HCT116 (cell line): Measurements from ENCODE around the gene IKZF3. TPM values are rescaled to one million over a fixed set of nuclear protein-coding genes. Genes with fewer than 3 reads are reported as not detected.

Source experiments
- ATAC-seq: fragments of 200-7000 bp; cut with Tn5 transposase; 2 replicates; pipeline ENCODE4 v1.9.1; 2020; ENCODE audit warnings: mild to moderate bottlenecking, moderate library complexity
- BruUV-seq: library from RNA; stranded (reverse); fragments of 400-500 nt; replicated peaks from 2 replicates; lab custom pipeline; 2021; lab: Mats Ljungman, UMichigan
- CTCF ChIA-PET: fragments of 300-600 bp; sonication (Branson Sonifier 250); formaldehyde crosslinking; loops from one replicate; lab custom pipeline; 2021; ENCODE audit warnings: antibody characterized with exemption; lab: Charles Lee
- POLR2A ChIA-PET: fragments of 300-600, 350-600 bp; sonication (Branson Sonifier 250); formaldehyde crosslinking; loops from one replicate; lab custom pipeline; 2021; ENCODE audit warnings: antibody characterized with exemption; lab: Charles Lee
- RAD21 ChIA-PET, 2 experiments: fragments of 300-600 bp; sonication (Branson Sonifier 250); formaldehyde crosslinking; loops; one replicate each; lab custom pipeline; 2023; ENCODE audit warnings: low total read pairs in 2 of 2; ENCODE audit not compliant: uncharacterized antibody in 2 of 2, unreplicated experiment in 2 of 2, low non-redundant PET in 1 of 2; lab: Charles Lee
- DNase-seq: peaks from one replicate; pipeline ENCODE4 v3.0.0-alpha.2; 2010; ENCODE audit warnings: low read depth, low spot score
- H2AFZ ChIP-seq: fragments of 200-600 bp; shearing (Covaris generic), sonication (generic); 2 replicates; pipeline ENCODE4 v1.6.1; 2017; ENCODE audit warnings: low read depth, mixed run types, mixed read lengths, antibody characterized with exemption, low read length; ENCODE audit not compliant: poor library complexity, severe bottlenecking
- H3K27ac ChIP-seq: 2 replicates; pipeline ENCODE4 v1.5.1; 2012; ENCODE audit warnings: low read depth, low read length
- H3K27me3 ChIP-seq: fragments of 200-600 bp; sonication (generic); 2 replicates; pipeline ENCODE4 v1.6.1; 2016; ENCODE audit warnings: mixed run types, low read length, mixed read lengths; ENCODE audit not compliant: insufficient read depth
- H3K36me3 ChIP-seq, 2 experiments: fragments of 200-500 bp in 1 of 2; fragments of 200-600 bp in 1 of 2; sonication (Bioruptor generic) in 1 of 2; sonication (generic) in 1 of 2; 2 replicates each; pipeline versions ENCODE4 v1.5.1 to v1.6.1; 2014 to 2016; ENCODE audit warnings: low read length in 2 of 2, inconsistent platforms in 1 of 2, mixed read lengths in 1 of 2, mixed run types in 1 of 2; ENCODE audit not compliant: insufficient read depth in 2 of 2, control insufficient read depth in 1 of 2
- H3K4me1 ChIP-seq, 2 experiments: fragments of 200-600 bp in 1 of 2; sonication (generic) in 1 of 2; 2 replicates each; pipeline versions ENCODE4 v1.5.1 to v1.6.1; 2012 to 2017; ENCODE audit warnings: low read length in 2 of 2, inconsistent platforms in 1 of 2, mild to moderate bottlenecking in 1 of 2, mixed read lengths in 1 of 2, mixed run types in 1 of 2, moderate library complexity in 1 of 2; ENCODE audit not compliant: insufficient read depth in 2 of 2, control insufficient read depth in 1 of 2
- H3K4me2 ChIP-seq: fragments of 200-600 bp; sonication (generic); 2 replicates; pipeline ENCODE4 v1.6.1; 2017; ENCODE audit warnings: mixed run types, low read length, mixed read lengths
- H3K4me3 ChIP-seq, 2 experiments: fragments of 200-600 bp in 1 of 2; sonication (generic) in 1 of 2; replicated peaks in 1 of 2; 2 replicates each; pipeline ENCODE4 v1.5.1; 2011 to 2016; ENCODE audit warnings: low read length in 2 of 2, control low read depth in 1 of 2, low read depth in 1 of 2, mild to moderate bottlenecking in 1 of 2, mixed read lengths in 1 of 2, mixed run types in 1 of 2
- H3K79me2 ChIP-seq: fragments of 200-600 bp; sonication (generic); 2 replicates; pipeline ENCODE4 v1.6.1; 2017; ENCODE audit warnings: mild to moderate bottlenecking, mixed run types, low read length, moderate library complexity, mixed read lengths; ENCODE audit not compliant: insufficient read depth
- H3K9ac ChIP-seq: fragments of 200-600 bp; sonication (generic); 2 replicates; pipeline ENCODE4 v1.6.1; 2016; ENCODE audit warnings: low read length, mixed read lengths
- H3K9me2 ChIP-seq: fragments of 200-600 bp; sonication (generic), shearing (Covaris generic); 2 replicates; pipeline ENCODE4 v1.6.1; 2017; ENCODE audit warnings: mixed run types, mild to moderate bottlenecking, moderate library complexity; ENCODE audit not compliant: insufficient read depth
- H3K9me3 ChIP-seq, 2 experiments: fragments of 200-500 bp in 1 of 2; fragments of 200-600 bp in 1 of 2; sonication (Bioruptor generic) in 1 of 2; sonication (generic) in 1 of 2; 2 replicates each; pipeline ENCODE4 v1.6.1; 2014 to 2017; ENCODE audit warnings: low read length in 2 of 2, mixed read lengths in 2 of 2, inconsistent platforms in 1 of 2, low read depth in 1 of 2, mild to moderate bottlenecking in 1 of 2, mixed run types in 1 of 2, moderate library complexity in 1 of 2; ENCODE audit not compliant: control insufficient read depth in 1 of 2, insufficient read depth in 1 of 2
- H4K20me1 ChIP-seq: fragments of 200-600 bp; sonication (generic), shearing (Covaris generic); 2 replicates; pipeline ENCODE4 v1.6.1; 2017; ENCODE audit warnings: mixed run types, mild to moderate bottlenecking, moderate library complexity; ENCODE audit not compliant: insufficient read depth
- EGR1 ChIP-seq: IDR thresholded peaks from 2 replicates; pipeline ENCODE4 v1.6.1; 2012; ENCODE audit warnings: low read depth
- EZH2phosphoT487 ChIP-seq: fragments of 200-600 bp; IDR thresholded peaks from 2 replicates; pipeline ENCODE4 v1.6.1; 2018; ENCODE audit warnings: antibody characterized with exemption, borderline replicate concordance
- FOSL1 ChIP-seq: IDR thresholded peaks from 2 replicates; pipeline ENCODE4 v1.6.1; 2012; ENCODE audit warnings: low read depth
- JUND ChIP-seq: IDR thresholded peaks from 2 replicates; pipeline ENCODE4 v1.6.1; 2012
- POLR2AphosphoS5 ChIP-seq: IDR thresholded peaks from 2 replicates; pipeline ENCODE4 v1.6.1; 2011; ENCODE audit warnings: mild to moderate bottlenecking, low read depth, low read length, moderate library complexity
- RAD21 ChIP-seq: IDR thresholded peaks from 2 replicates; pipeline ENCODE4 v1.6.1; 2012; ENCODE audit warnings: low read depth, mild to moderate bottlenecking
- SIN3A ChIP-seq: IDR thresholded peaks from 2 replicates; pipeline ENCODE4 v1.6.1; 2012; ENCODE audit warnings: low read depth
- SP1 ChIP-seq: IDR thresholded peaks from 2 replicates; pipeline ENCODE4 v1.6.1; 2012; ENCODE audit warnings: low read depth
- TCF7L2 ChIP-seq: IDR thresholded peaks from 2 replicates; pipeline ENCODE4 v1.7.0; 2011; ENCODE audit warnings: borderline replicate concordance, inconsistent platforms; ENCODE audit not compliant: insufficient read depth, insufficient read length; ENCODE audit errors: extremely low read depth
- YY1 ChIP-seq: IDR thresholded peaks from 2 replicates; pipeline ENCODE4 v1.6.1; 2011; ENCODE audit warnings: low read length, low read depth, moderate library complexity, mild to moderate bottlenecking; ENCODE audit not compliant: insufficient replicate concordance; ENCODE audit errors: extremely low read depth
- ZNF274 ChIP-seq: fragments of 200-500 bp; sonication (Bioruptor generic); IDR thresholded peaks from 2 replicates; pipeline ENCODE4 v1.6.1; 2014; ENCODE audit warnings: mild to moderate bottlenecking, low read depth, low read length, inconsistent platforms
- intact Hi-C: fragments of 100-400 bp; cut with micrococcal nuclease; formaldehyde crosslinking; loops from 2 replicates; pipeline ENCODE4 v1.10.0; 2022
- total RNA-seq: library from RNA; stranded (reverse); gene quantifications from one replicate; pipeline ENCODE4 v1.2.1, GENCODE V29; 2021; ENCODE audit not compliant: unreplicated experiment
- TF ChIP-seq, protein P1 (sequence below): IDR thresholded peaks from 2 replicates; pipeline ENCODE4 v1.6.1; 2012
- TF ChIP-seq, protein P2 (sequence below): IDR thresholded peaks from 2 replicates; pipeline ENCODE4 v1.6.1; 2011; ENCODE audit warnings: mild to moderate bottlenecking, low read length, moderate library complexity; ENCODE audit not compliant: insufficient replicate concordance; ENCODE audit errors: extremely low read depth

The IKZF3 gene
- total RNA-seq, 1 experiment from 2014 or later, result 0.30 TPM

DNA sequence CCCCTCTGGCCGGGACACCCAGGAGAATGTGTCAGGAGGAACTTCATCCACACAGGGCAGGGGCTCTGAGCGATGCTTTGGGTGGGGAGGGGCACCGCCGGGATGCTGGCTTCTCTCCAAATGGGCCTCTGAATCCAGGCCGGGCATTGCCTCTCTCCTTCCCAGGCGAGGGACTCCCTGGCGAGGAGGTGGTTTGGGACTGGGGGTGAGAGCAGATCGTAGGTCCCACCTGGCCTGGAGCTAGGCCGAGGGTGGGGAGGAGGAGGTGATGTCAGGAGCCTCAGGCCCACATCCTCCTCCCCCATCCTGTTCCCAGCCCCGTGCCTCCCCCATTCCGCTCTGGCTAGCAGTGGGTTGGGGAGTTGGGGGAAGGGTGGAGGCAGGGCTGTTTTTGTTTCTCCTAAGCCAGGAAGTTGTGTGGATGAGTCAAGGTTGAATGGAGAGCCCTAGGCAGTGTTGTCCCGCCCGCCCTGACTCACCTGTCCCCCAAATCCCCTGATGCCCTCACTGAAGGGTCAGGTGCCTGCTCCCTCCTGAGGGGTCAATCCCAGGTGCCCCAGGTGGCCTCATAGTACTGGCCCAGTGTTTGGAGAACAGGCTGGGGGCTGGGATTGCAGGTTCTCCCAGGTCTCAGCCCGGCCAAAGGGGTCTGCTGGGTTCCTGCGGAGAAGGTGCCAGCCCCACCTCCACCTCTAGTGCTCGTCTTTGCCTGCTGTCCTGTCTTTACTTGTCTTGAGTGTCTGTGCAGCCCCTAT lies 123.6 kb downstream of the IKZF3 start:
- H3K4me3 ChIP-seq, result peak overlapping the region; percentile 69 to 84
- RAD21 ChIA-PET, result no interaction called here
- H3K4me1 ChIP-seq, result peaks cover 34 to 58% of the 10 kb centered on the region in 2 experiments
- no peaks in the 10 kb centered on the region for H3K9me3 ChIP-seq
- BruUV-seq, result no TSS peak
- POLR2A ChIA-PET, result interaction anchor here (1.2 kb wide), 1 partner anchor 11 kb away, joined by 3 read pairs; no protein-coding TSS in a partner anchor
- TF ChIP-seq SP1 (peak; percentile 87), TCF7L2 (no peak), POLR2AphosphoS5 (peak; percentile 45; the same call in 1 of the 2 replicates), EZH2phosphoT487 (no peak), EGR1 (no peak), ZNF274 (no peak), RAD21 (no peak), YY1 (peak; percentile 38), SIN3A (no peak), FOSL1 (peak; percentile 79), JUND (peak; percentile 68)
- TF ChIP-seq, protein P1, sequence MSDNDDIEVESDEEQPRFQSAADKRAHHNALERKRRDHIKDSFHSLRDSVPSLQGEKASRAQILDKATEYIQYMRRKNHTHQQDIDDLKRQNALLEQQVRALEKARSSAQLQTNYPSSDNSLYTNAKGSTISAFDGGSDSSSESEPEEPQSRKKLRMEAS, result peak; percentile 63
- TF ChIP-seq, protein P2, sequence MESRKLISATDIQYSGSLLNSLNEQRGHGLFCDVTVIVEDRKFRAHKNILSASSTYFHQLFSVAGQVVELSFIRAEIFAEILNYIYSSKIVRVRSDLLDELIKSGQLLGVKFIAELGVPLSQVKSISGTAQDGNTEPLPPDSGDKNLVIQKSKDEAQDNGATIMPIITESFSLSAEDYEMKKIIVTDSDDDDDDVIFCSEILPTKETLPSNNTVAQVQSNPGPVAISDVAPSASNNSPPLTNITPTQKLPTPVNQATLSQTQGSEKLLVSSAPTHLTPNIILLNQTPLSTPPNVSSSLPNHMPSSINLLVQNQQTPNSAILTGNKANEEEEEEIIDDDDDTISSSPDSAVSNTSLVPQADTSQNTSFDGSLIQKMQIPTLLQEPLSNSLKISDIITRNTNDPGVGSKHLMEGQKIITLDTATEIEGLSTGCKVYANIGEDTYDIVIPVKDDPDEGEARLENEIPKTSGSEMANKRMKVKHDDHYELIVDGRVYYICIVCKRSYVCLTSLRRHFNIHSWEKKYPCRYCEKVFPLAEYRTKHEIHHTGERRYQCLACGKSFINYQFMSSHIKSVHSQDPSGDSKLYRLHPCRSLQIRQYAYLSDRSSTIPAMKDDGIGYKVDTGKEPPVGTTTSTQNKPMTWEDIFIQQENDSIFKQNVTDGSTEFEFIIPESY, result no peak
- H3K36me3 ChIP-seq, result peaks cover 11 to 13% of the 10 kb centered on the region in 2 experiments; a peak in 2 of 4 replicates
- H3K79me2 ChIP-seq, result peaks cover 22% of the 10 kb centered on the region; the same call in 1 of the 2 replicates
- no peak overlapping the region for H2AFZ ChIP-seq
- H3K9me2 ChIP-seq, result no peaks in the 10 kb centered on the region
- peak overlapping the region; percentile 84 for H3K27ac ChIP-seq
- H3K9ac ChIP-seq, result peak overlapping the region; percentile 77
- H3K4me2 ChIP-seq, result peak overlapping the region; percentile 100
- peak; percentile 43 for DNase-seq
- H4K20me1 ChIP-seq, result no peaks in the 10 kb centered on the region
- ATAC-seq, result peak; percentile 45
- no peaks in the 10 kb centered on the region for H3K27me3 ChIP-seq
- intact Hi-C loops, result no loop called here
- CTCF ChIA-PET, result interaction anchor here (1.4 to 2.3 kb wide), 3 partner anchors 10 to 119 kb away, joined by 5 to 16 read pairs (median 6); partner anchors contain the start of gene MIEN1
